ENCODE data around the gene MAP2K2.

The MAP2K2 gene

GRCh38 chr19:4097501-4097900 lies 26.4 kb downstream of the MAP2K2 start:
- DNase-seq, result no peak

DNA sequence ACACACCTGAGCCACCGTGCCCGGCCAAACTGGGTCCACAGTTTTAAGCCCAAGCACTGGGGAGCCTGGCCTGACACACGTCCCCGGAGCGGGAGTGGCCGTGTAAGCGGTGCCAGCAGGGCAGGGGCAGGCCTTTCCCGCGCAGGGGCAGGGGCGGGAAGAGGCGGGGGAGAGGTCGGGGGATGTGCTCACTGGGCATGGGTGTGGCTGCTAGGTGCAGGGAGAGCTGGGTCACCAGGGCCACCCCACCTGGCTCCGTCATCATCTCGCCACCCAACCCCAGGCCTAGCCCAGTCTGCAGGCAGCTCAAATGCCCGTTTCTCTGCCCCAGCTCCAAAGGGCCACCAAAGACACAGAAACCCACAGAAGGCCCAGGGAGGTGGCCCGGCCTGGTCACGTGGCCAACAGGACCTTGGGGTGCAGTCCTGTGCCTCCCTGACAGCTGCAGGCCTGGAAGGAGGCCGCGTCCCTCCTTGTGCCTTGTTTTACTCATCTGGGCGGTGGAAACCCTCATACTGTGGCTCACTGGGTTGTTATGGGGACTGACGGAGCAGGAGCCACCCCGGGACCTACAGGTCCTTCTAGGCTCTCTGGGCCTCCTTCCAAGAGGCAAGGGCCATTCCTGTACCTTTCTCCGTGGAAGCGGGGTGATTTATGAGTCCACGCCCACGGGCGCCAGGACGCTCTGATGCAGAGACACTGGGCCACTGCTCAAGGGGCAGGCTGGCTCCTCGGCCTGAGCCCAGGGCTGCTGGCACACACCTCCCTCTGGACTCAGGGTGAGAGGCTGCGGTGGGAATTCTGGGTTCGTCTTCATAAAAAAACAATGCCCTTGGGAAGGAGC lies 27.7 kb downstream of the MAP2K2 start:
- DNase-seq, result no peak

DNA sequence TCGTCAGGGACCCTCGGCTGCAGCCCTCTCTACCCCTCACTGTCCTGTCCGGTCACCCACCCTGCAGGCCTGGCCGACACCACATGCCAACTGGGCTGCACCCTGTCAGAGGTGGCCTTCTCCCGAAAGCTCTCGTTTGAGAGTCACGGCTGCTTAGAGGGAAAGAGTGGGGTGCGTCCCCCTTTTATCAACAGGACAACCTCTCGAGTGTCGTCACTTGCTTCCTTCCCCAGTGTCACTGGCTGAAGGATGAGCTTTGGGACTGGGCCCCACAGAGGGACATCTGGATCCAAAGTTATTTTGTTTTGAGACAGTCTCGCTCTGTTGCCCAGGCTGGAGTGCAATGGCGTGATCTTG lies 28.5 kb downstream of the MAP2K2 start:
- DNase-seq, result no peak

DNA sequence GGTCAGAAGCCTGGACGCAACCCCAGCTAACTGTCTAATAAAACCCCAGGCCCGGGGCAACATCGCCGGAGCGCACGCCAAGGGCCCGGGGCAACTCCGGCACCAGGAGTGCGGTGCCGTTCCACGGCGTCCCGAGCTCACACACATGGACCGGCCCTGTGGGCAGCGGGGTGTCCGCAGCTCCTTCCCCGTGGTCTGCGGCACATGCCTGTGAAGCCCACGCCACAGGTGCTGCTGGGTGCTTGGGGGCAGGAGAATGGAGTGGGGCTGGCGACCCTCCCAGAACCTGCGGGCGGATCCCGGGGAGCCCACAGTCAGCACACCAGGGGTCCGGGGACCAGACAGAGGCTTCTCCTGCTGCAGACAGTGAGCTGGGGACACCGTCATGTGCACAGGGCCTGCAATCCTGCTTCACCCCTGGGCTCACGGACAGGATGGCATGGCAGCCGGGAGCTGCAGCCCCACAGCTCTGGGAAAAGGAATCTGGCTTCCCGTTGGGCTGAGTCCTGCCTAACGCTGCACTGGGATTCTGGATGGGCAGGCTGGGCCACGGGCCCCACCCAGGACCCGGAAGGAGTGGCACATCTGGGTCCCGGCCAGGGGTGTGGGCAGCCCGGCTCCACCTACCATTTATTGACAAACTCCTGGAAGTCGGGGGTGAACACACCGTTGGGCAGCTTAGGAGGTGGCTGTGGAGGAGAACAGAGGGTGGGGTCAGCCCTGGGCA lies 29.0 kb downstream of the MAP2K2 start:
- no peak for DNase-seq

DNA sequence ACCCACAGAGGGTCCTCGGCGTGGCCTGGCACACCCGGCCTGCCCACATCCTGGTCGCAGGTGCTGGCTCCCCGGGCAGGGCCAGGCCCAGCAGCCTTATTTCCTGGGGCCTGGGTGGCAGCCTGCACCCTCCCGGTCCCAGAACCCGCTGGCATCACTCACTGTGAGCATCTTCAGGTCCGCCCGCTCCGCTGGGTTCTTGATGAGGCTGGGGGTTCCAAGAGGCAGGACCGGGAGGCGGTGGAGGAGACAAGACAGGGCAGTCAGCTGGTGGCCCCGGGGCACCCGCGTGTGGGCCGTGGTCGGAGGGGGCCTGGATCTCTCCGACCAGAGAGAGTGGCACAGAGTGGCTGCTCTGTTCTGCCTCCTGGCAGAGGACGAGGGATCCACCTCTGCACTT lies 29.6 kb downstream of the MAP2K2 start:
- DNase-seq, result no peak

GRCh38 chr19:4093643-4094175 lies 30.2 kb downstream of the MAP2K2 start:
- no peak for DNase-seq

DNA sequence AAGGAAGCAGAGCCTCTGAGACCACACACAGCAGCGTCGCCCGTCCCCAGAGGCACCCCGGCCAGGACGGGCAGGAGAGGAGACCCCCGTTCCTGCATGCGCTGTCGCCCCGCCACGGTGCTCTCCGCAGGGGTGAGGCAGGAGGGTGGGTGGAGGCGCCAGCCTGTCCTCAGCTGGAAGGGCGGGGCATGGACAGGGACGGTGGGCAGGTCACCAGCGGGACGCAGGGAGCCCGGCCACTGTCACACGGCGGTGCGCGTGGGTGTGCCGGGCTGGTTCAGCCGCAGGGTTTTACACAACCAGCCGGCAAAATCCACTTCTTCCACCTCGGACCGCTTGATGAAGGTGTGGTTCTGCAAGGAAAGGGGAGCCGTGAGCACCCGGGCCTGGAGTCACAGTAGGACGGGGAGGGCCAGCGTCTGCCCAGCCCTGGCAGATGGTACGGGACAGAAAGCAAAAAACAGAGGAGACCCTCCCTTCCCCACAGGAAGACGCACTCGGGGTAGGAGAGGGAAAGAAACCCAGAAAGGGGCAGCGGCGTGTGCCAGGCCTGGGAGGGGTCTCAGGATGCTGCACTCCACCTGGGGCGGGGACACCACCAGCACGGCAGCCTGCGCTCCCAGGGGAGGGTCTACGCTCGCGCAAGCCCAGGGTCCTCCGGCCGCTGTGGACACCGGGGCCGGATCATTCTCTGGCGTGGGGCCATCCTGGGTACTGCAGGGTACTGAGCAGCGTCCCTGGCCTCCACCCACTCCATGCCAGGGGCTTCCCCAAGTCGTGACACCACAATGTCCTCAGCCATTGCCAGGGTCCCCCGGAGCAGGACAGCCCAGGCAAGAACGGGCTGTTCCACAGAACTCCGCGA lies 33.3 kb downstream of the MAP2K2 start:
- DNase-seq, result no peak

DNA sequence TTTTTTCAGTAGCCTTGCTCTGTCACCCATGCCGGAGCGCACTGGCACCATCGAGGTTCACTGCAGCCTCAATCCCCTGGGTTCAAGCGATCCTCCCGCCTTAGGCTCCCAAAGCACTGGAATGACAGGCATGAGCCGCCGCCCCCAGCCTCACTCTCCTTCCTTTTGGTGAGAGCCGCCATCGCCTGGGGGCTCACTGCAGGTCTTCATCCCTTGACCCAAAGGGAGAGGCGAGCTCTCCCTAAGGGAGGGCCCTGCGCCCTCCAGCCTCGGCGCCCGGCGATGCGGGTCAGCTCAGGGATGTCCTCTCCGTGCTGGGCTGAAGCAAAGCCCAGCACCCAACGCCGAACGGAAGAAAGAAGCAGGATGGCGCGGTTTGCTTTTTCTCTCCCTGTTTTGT lies 34.0 kb downstream of the MAP2K2 start:
- no peak for DNase-seq

- peak; percentile 44 for DNase-seq
Observed at GRCh38 chr19:4089400-4089908, 34.5 kb downstream of the MAP2K2 start.

GRCh38 chr19:4088975-4089374 lies 34.9 kb downstream of the MAP2K2 start:
- no peak for DNase-seq

DNA sequence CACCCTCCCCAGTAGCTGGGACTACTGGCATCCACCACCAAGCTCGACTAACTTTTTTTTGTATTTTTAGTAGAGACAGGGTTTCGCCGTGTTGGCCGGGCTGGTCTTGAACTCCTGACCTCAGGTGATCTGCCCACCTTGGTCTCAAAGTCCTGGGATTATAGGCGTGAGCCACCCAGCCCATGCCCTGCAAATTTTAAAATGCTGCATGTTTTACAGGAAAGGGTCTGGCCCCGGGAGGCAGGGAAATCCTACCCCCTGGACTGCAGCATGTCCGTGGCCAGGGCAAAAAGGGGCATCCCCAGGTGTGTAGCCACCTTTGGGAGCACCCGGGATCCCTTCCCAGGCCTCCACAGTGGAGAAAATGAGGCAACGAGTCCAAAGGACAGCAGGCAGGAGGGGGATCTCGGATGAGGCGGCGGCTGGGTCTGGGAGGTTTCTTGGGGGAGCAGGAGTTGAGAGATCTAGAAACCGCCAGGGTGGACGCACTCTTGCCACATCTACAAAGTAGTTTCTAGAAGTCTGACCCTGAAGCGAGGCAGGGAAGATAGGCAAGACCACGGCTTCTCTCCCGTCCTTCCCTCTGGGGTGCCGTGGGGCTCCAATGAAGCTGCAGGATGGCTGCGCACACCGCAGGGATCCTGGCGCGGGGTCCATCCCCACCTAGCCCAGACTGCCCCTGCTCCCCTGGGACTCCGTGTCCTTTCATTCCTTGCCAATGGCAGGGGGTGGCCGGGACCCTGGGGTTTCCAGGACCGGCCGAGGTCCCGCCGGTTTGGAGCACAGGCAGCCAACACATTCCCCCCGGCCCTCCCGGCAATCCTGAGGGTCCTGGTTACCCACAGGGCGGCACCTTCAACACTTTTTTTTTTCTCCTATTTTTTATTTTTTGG lies 35.9 kb downstream of the MAP2K2 start:
- no peak for DNase-seq

- no peak for DNase-seq
Observed at GRCh38 chr19:4086411-4086867, 37.5 kb downstream of the MAP2K2 start.

GRCh38 chr19:4084547-4084877 lies 39.4 kb downstream of the MAP2K2 start:
- DNase-seq, result no peak

DNA sequence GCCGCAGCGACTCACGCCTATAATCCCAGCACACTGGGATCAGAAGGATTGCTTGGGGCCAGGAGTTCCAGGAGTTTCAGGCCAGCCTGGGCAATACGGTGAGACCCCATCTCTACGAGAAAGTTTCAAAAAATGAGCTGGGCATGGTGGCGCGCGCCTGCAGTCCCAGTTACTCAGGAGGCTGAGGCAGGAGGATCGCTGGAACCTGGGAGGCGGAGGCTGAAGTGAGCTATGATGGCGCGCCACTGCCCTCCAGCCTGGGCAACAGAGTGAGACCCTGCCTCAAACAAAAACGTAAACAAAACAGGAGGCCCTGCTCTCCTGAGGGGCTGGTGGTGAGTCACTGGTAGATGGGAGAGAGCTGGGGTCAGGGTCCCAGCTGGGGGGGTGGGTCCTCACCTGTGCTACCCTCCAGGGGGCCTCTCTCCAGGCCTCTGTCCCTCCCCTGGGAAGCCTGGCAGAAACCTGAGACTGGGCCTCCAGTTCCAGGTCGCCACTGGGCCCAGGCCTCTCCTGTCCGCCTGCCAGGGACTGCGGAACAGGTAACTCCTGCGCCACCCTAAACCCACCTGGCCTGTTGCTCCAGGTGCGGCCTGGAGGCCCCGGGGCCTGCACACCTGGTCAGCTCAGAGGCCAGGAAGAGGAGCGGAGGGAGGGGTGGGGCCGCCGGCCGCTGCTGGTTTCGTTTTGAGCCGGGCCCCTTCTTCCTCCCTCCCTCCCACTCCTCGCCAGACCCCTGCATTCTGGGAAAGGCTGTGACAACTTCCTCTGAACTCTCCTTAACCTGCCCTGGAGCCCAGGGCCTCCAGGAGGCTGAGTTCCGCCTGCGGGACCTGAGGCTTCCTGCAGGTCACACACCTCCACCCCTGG lies 40.0 kb downstream of the MAP2K2 start:
- no peak for DNase-seq

DNA sequence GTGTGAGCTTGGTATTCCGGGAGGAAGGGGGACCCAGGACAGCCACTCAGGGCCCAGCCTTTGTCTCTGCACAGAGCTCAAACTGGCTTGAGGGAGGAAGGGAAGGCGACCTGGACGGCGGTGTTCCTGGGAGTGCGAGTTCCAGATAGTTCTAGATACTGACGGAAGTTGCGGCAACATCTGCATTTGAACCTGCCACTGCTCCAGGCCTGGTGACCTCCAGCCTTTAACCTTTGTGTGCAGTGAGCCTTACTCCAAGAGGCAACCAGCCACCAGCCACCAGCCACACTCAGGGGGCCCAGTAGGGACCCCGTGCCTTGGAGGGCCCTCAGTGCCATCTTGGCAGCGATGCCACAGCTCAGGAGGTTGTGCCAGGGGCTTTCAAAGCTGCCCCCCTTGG lies 41.8 kb downstream of the MAP2K2 start:
- no peak for DNase-seq

DNA sequence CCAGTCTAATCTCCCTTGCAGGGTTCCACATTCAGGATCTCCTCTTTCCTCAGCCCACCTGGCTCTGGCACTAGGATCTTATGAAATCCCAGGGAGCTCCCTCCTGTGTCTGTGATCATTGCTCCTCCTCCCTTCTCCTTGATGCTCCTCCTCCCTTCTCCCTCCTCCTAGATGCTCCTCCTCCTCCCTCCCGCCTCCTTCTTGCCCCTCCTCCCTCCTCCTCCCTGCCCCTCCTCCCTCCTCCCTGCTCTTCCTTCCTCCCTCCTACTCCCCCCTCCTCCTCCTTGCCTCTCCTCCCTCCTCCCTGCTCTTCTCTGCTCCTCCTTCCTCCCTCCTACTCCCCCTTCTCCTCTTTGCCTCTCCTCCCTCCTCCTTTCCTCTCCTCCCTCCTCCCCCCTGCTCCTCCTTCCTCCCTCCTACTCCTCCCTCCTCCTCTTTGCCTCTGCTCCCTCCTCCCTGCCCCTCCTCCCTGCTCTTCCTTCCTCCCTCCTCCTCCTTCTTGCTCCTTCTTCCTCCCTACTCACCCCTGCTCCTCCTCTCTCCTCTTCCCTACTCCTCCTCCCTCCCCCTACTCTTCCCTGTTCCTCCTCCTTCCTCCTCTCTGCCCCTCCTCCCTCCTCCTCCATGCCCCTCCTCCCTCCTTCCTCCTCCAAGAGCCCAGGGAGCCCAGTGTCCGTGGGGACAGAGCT lies 42.3 kb downstream of the MAP2K2 start:
- no peak for DNase-seq

DNA sequence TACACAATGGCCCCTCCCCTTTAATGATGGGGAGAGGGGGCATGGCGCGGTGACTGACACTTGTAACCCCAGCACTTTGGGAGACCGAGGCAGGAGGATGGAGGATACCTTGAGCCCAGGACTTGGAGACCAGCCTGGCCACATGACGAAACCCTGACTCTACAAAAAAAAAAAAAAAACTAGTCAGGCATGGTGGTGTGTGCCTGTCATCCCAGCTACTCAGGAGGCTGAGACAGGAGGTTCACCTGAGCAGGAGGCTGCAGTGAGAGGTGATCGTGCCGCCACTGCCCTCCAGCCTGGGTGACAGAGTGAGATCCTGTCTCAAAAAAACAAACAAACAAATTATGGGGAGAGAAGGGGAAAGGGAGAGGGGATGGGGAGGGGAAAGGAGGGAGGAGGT lies 43.4 kb downstream of the MAP2K2 start:
- no peak for DNase-seq

GRCh38 chr19:4077800-4078684 lies 45.9 kb downstream of the MAP2K2 start:
- no peak for DNase-seq

- no peak for DNase-seq
Observed at GRCh38 chr19:4077007-4077374, 46.9 kb downstream of the MAP2K2 start.

All from activated gamma-delta T cell (primary cell).